Tibial nerve (tissue), 4 donors: ENCODE results near the gene NCS1. TPM values are rescaled to one million over a fixed set of nuclear protein-coding genes. Genes with fewer than 3 reads are reported as not detected.

Experiments
- DNase-seq, 2 donors: peaks; one replicate each; pipeline ENCODE4 v3.0.0-alpha.2; 2019; ENCODE audit warnings: low spot score in 2 of 2
- H3K27ac ChIP-seq, 4 donors: fragments of 200-600 bp; sonication (generic) in 3 of 4; one replicate each; pipeline ENCODE4 v1.5.1; 2017 to 2019; ENCODE audit warnings: mild to moderate bottlenecking in 1 of 4
- H3K27me3 ChIP-seq, 2 donors: fragments of 200-600 bp; sonication (generic) in 1 of 2; one replicate each; pipeline versions ENCODE4 v1.5.1 to v1.6.0; 2017 to 2019
- H3K36me3 ChIP-seq, 3 donors: fragments of 200-600 bp; sonication (generic); one replicate each; pipeline ENCODE4 v1.5.1; 2018 to 2019
- H3K4me1 ChIP-seq, 4 donors: fragments of 200-600 bp; sonication (generic) in 3 of 4; one replicate each; pipeline ENCODE4 v1.5.1; 2017 to 2019
- H3K4me3 ChIP-seq, 4 donors: fragments of 200-600 bp; sonication (generic) in 3 of 4; one replicate each; pipeline ENCODE4 v1.5.1; 2017 to 2019; ENCODE audit warnings: mild to moderate bottlenecking in 1 of 4, moderate library complexity in 1 of 4
- H3K9me3 ChIP-seq, 4 donors: fragments of 200-600 bp; sonication (generic) in 3 of 4; one replicate each; pipeline ENCODE4 v1.5.1; 2017 to 2019
- EP300 ChIP-seq, 2 donors: sonication (generic); formaldehyde crosslinking; IDR thresholded peaks; one replicate each; pipeline ENCODE4 v1.6.1; 2017; ENCODE audit warnings: antibody characterized with exemption in 2 of 2, mild to moderate bottlenecking in 1 of 2
- POLR2A ChIP-seq, 2 donors: fragments of 450-650 bp; IDR thresholded peaks; one replicate each; pipeline ENCODE4 v1.6.1; 2017; ENCODE audit warnings: antibody characterized with exemption in 2 of 2, mild to moderate bottlenecking in 2 of 2, moderate library complexity in 2 of 2
- WGBS, 2 donors: methylation state at CpG; one replicate each; pipeline ENCODE4 v1.1.5; 2018; 5-methylcytosine and 5-hydroxymethylcytosine counted together
- total RNA-seq, 4 donors: library from RNA; depleted of rRNA; stranded (reverse); fragments of >200 nt; gene quantifications; one replicate each; pipeline ENCODE4 v1.1.0, GENCODE V29; 2016
- TF ChIP-seq, protein P1 (sequence below), 5 experiments: fragments of 200-600 bp in 3 of 5; fragments of 450-650 bp in 2 of 5; sonication (generic) in 3 of 5; IDR thresholded peaks; one replicate each; pipeline ENCODE4 v1.5.1; 2016 to 2019; ENCODE audit warnings: antibody characterized with exemption in 5 of 5, mild to moderate bottlenecking in 3 of 5, moderate library complexity in 2 of 5

The NCS1 gene
- total RNA-seq, 4 donors from 2014 or later, result 5.7 to 10.7 (median 9.7) TPM

DNA sequence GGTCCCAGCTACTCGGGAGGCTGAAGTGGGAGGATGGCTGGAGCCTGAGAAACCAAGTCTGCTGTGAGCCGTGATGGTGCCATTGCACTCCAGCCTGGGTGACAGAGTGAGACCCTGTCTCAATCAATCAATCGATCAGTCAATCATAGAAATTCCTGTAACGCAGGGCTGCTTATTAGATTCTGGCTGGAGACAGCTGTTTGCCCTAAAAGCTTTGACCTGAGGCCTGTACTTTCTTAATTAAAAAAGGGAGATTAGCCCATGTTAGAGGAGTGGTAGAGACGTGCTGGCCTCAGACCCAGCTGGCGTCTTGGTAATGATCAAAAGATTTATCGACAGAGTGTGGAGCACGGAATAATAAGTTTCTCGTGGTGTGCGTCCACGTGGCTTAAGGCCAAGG is 52.9 kb downstream of the NCS1 start:
- TF ChIP-seq EP300 (IDR thresholded peaks at IDR 0.05), result no peak
- TF ChIP-seq, protein P1, sequence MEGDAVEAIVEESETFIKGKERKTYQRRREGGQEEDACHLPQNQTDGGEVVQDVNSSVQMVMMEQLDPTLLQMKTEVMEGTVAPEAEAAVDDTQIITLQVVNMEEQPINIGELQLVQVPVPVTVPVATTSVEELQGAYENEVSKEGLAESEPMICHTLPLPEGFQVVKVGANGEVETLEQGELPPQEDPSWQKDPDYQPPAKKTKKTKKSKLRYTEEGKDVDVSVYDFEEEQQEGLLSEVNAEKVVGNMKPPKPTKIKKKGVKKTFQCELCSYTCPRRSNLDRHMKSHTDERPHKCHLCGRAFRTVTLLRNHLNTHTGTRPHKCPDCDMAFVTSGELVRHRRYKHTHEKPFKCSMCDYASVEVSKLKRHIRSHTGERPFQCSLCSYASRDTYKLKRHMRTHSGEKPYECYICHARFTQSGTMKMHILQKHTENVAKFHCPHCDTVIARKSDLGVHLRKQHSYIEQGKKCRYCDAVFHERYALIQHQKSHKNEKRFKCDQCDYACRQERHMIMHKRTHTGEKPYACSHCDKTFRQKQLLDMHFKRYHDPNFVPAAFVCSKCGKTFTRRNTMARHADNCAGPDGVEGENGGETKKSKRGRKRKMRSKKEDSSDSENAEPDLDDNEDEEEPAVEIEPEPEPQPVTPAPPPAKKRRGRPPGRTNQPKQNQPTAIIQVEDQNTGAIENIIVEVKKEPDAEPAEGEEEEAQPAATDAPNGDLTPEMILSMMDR (IDR thresholded peaks at IDR 0.05), result no peak
- TF ChIP-seq POLR2A (IDR thresholded peaks at IDR 0.05), result no peak
- H3K27me3 ChIP-seq, result no peaks in the 10 kb centered on the region
- DNase-seq, result no peak
- 91 to 94% methylated on average over 11 of the region's 11 CpGs for WGBS, 2 donors
- H3K9me3 ChIP-seq, result peaks cover 0 to 14% (median 2%) of the 10 kb centered on the region in 4 donors
- H3K36me3 ChIP-seq, result peaks cover 0 to 37% (median 0%) of the 10 kb centered on the region in 3 donors
- peaks cover 0 to 7% (median 0%) of the 10 kb centered on the region in 4 donors for H3K4me1 ChIP-seq
- H3K4me3 ChIP-seq, result no peak overlapping the region
- H3K27ac ChIP-seq, result no peak overlapping the region

DNA sequence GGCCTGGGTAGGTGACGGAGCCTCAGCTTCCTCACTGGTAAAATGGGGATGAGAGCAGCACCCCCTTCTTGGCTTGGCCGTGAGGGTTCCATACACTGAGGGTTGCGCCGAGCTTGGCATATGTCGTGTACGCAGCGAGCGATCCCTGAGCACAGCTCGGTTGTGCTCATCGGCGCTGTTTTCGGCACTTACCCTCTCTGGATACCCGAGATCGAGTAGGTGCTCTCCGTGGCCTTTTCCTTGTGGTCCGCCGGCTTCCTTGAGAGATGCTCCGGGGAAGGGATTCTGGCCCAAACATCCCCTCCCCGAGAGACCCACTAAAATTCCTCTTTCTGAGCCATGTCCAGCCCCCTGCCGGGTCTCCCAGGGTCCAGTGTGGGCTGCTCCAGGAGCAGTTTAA is 53.4 kb downstream of the NCS1 start:
- no peak overlapping the region for H3K27ac ChIP-seq
- peaks cover 0 to 14% (median 2%) of the 10 kb centered on the region in 4 donors for H3K9me3 ChIP-seq
- H3K4me1 ChIP-seq, result peaks cover 0 to 2% (median 0%) of the 10 kb centered on the region in 4 donors
- H3K27me3 ChIP-seq, result no peaks in the 10 kb centered on the region
- TF ChIP-seq EP300 (IDR thresholded peaks at IDR 0.05) (no peak), POLR2A (IDR thresholded peaks at IDR 0.05) (no peak)
- TF ChIP-seq, protein P1 (IDR thresholded peaks at IDR 0.05), result no peak
- no peak for DNase-seq
- peaks cover 0 to 37% (median 0%) of the 10 kb centered on the region in 3 donors for H3K36me3 ChIP-seq
- no peak overlapping the region for H3K4me3 ChIP-seq
- 93 to 95% methylated on average over 20 of the region's 20 CpGs for WGBS, 2 donors

DNA sequence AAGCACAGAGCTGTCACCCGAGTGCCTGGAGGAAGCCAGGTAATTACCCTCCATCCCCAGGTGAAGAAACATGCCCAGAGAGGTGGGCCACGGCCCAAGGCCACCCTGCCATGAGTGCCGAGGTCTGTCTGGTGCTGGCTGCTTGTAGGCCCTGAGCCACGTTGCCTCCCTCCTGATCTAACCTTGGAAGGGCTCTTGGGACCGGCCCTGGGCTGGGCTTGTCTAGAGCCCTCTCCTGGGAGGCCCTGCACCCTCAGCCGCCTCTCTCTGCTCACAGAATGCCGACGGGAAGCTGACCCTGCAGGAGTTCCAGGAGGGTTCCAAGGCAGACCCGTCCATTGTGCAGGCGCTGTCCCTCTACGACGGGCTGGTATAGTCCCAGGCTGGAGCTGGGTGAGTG is 53.9 kb downstream of the NCS1 start:
- Histone ChIP-seq H3K9me3 (peaks cover 0 to 14% (median 2%) of the 10 kb centered on the region in 4 donors), H3K27ac (no peak overlapping the region), H3K4me3 (no peak overlapping the region), H3K4me1 (no peaks in the 10 kb centered on the region), H3K36me3 (peaks cover 0 to 37% (median 0%) of the 10 kb centered on the region in 3 donors), H3K27me3 (no peaks in the 10 kb centered on the region)
- TF ChIP-seq, protein P1 (IDR thresholded peaks at IDR 0.05), result no peak
- TF ChIP-seq EP300 (IDR thresholded peaks at IDR 0.05), result no peak
- TF ChIP-seq POLR2A (IDR thresholded peaks at IDR 0.05), result no peak
- DNase-seq, result no peak
- WGBS, 2 donors, result 92 to 97% methylated on average over 11 to 12 of the region's 12 CpGs

DNA sequence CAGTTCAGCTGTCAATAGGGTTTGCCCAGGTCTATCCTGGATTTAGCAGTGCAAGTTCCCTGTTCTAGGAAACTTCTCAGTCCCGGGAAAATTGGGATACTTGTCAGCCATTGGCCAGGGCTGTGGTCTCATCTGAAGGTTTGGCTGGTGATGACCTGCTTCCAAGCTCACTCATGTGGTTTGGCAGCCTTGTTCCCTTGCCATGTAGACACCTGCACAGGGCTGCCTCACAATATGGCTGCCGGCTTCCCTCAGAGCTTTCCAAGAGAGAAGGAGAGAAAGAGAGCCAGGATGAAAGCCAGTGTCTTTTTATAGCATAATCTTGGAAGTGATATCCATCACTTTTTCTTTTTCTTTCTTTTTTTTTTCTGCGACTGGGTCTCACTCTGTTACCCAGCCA is 55.6 kb downstream of the NCS1 start:
- TF ChIP-seq POLR2A (IDR thresholded peaks at IDR 0.05) (no peak), EP300 (IDR thresholded peaks at IDR 0.05) (no peak)
- TF ChIP-seq, protein P1 (IDR thresholded peaks at IDR 0.05), result no peak
- peaks cover 0 to 14% (median 2%) of the 10 kb centered on the region in 4 donors for H3K9me3 ChIP-seq
- 96 to 97% methylated on average over 3 of the region's 3 CpGs for WGBS, 2 donors
- H3K4me3 ChIP-seq, result no peak overlapping the region
- H3K4me1 ChIP-seq, result no peaks in the 10 kb centered on the region
- no peak for DNase-seq
- no peak overlapping the region for H3K27ac ChIP-seq
- peaks cover 0 to 48% (median 0%) of the 10 kb centered on the region in 3 donors for H3K36me3 ChIP-seq
- no peaks in the 10 kb centered on the region for H3K27me3 ChIP-seq

DNA sequence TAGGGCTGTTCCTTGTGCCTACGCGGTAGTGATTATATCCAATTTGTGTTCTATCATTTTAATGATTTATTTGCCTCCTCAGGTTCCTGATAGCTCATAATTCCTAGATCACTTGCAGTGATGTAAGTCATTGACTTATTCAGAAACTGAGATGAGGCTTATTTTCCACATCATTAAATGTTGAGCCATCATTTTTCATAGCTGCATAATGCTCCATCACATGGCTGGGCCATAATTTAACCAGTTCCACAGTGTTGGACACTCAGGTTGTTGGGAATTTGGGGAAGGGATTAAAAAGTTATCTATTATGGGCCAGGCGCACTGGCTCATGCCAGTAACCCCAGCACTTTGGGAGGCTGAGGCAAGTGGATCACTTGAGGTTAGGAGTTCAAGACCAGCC is 57.6 kb downstream of the NCS1 start:
- peaks cover 0 to 61% (median 0%) of the 10 kb centered on the region in 3 donors for H3K36me3 ChIP-seq
- no peaks in the 10 kb centered on the region for H3K4me1 ChIP-seq
- TF ChIP-seq EP300 (IDR thresholded peaks at IDR 0.05) (no peak), POLR2A (IDR thresholded peaks at IDR 0.05) (no peak)
- TF ChIP-seq, protein P1 (IDR thresholded peaks at IDR 0.05), result no peak
- H3K27me3 ChIP-seq, result no peaks in the 10 kb centered on the region
- WGBS, 2 donors, result 67% methylated on average over 3 of the region's 3 CpGs
- H3K27ac ChIP-seq, result no peak overlapping the region
- no peak for DNase-seq
- H3K9me3 ChIP-seq, result peaks cover 0 to 14% (median 2%) of the 10 kb centered on the region in 4 donors
- H3K4me3 ChIP-seq, result no peak overlapping the region
